Upper lobe of left lung (tissue), 4 donors: Measurements from ENCODE around the gene TAS2R20.

ENCODE experiments used
- CTCF ChIP-seq, 6 experiments: fragments of 450-650 bp in 4 of 6; fragments of 200-600 bp in 2 of 6; sonication (generic) in 2 of 6; IDR thresholded peaks; one replicate each; pipeline ENCODE4 v1.5.1; 2016 to 2019; ENCODE audit warnings: antibody characterized with exemption in 6 of 6
- POLR2A ChIP-seq, 4 donors: fragments of 450-650 bp; IDR thresholded peaks; one replicate each; pipeline ENCODE4 v1.5.1; 2016 to 2017; ENCODE audit warnings: antibody characterized with exemption in 4 of 4, mild to moderate bottlenecking in 2 of 4

- no peak for TF ChIP-seq CTCF (IDR thresholded peaks at IDR 0.05)
- no peak for TF ChIP-seq POLR2A (IDR thresholded peaks at IDR 0.05)
Observed at GRCh38 chr12:10959804-10960203, 38.3 kb downstream of the TAS2R20 start.
